ENCODE data around the gene SPATA6L.
A peak's percentile ranks its signal among the peaks of the same experiment; 100 is the strongest.

The SPATA6L gene

GRCh38 chr9:4690144-4690543 is 23.9 kb upstream of the SPATA6L start:
- Histone ChIP-seq H3K27me3 (replicated peaks; ENCODE audit: control insufficient read depth, insufficient read depth, low read length) (no peaks in the 10 kb centered on the region), H3K4me3 (replicated peaks; ENCODE audit: low read depth, low read length) (no peak overlapping the region; the same call in 1 of the 2 replicates), H3K36me3 (ENCODE audit: control insufficient read depth, insufficient read depth, low read length) (peaks cover 2% of the 10 kb centered on the region; the same call in 1 of the 2 replicates)
- no peak for TF ChIP-seq CTCF (IDR thresholded peaks at IDR 0.05; ENCODE audit: insufficient read depth, low read length, poor library complexity, severe bottlenecking)
- DNase-seq (ENCODE audit: extremely low read depth, insufficient read length) = peak; percentile 15

- Histone ChIP-seq H3K4me3 (replicated peaks; ENCODE audit: low read depth, low read length) (no peak overlapping the region; the same call in 1 of the 2 replicates), H3K27me3 (replicated peaks; ENCODE audit: control insufficient read depth, insufficient read depth, low read length) (no peaks in the 10 kb centered on the region), H3K36me3 (ENCODE audit: control insufficient read depth, insufficient read depth, low read length) (peaks cover 2% of the 10 kb centered on the region; the same call in 1 of the 2 replicates)
- peak; percentile 25 for DNase-seq (ENCODE audit: extremely low read depth, insufficient read length)
- no peak for TF ChIP-seq CTCF (IDR thresholded peaks at IDR 0.05; ENCODE audit: insufficient read depth, low read length, poor library complexity, severe bottlenecking)
Measured at GRCh38 chr9:4689687-4690104, 23.4 kb upstream of the SPATA6L start.

GRCh38 chr9:4689021-4689420 is 22.7 kb upstream of the SPATA6L start:
- no peak for TF ChIP-seq CTCF (IDR thresholded peaks at IDR 0.05; ENCODE audit: insufficient read depth, low read length, poor library complexity, severe bottlenecking)
- no peak overlapping the region for H3K4me3 ChIP-seq (replicated peaks; ENCODE audit: low read depth, low read length)
- peaks cover 2% of the 10 kb centered on the region; the same call in 1 of the 2 replicates for H3K36me3 ChIP-seq (ENCODE audit: control insufficient read depth, insufficient read depth, low read length)
- H3K27me3 ChIP-seq (replicated peaks; ENCODE audit: control insufficient read depth, insufficient read depth, low read length) = no peaks in the 10 kb centered on the region
- DNase-seq (ENCODE audit: extremely low read depth, insufficient read length) = no peak

- TF ChIP-seq CTCF (IDR thresholded peaks at IDR 0.05; ENCODE audit: insufficient read depth, low read length, poor library complexity, severe bottlenecking) = no peak
- no peak overlapping the region for H3K4me3 ChIP-seq (replicated peaks; ENCODE audit: low read depth, low read length)
- H3K36me3 ChIP-seq (ENCODE audit: control insufficient read depth, insufficient read depth, low read length) = peaks cover 2% of the 10 kb centered on the region; the same call in 1 of the 2 replicates
- no peak for DNase-seq (ENCODE audit: extremely low read depth, insufficient read length)
- no peaks in the 10 kb centered on the region for H3K27me3 ChIP-seq (replicated peaks; ENCODE audit: control insufficient read depth, insufficient read depth, low read length)
Measured at GRCh38 chr9:4686584-4686983, 20.3 kb upstream of the SPATA6L start.

GRCh38 chr9:4686112-4686511 is 19.8 kb upstream of the SPATA6L start:
- no peaks in the 10 kb centered on the region for H3K27me3 ChIP-seq (replicated peaks; ENCODE audit: control insufficient read depth, insufficient read depth, low read length)
- no peak for TF ChIP-seq CTCF (IDR thresholded peaks at IDR 0.05; ENCODE audit: insufficient read depth, low read length, poor library complexity, severe bottlenecking)
- peaks cover 2% of the 10 kb centered on the region; the same call in 1 of the 2 replicates for H3K36me3 ChIP-seq (ENCODE audit: control insufficient read depth, insufficient read depth, low read length)
- no peak for DNase-seq (ENCODE audit: extremely low read depth, insufficient read length)
- no peak overlapping the region for H3K4me3 ChIP-seq (replicated peaks; ENCODE audit: low read depth, low read length)

GRCh38 chr9:4684820-4685219 is 18.5 kb upstream of the SPATA6L start:
- TF ChIP-seq CTCF (IDR thresholded peaks at IDR 0.05; ENCODE audit: insufficient read depth, low read length, poor library complexity, severe bottlenecking) = no peak
- H3K36me3 ChIP-seq (ENCODE audit: control insufficient read depth, insufficient read depth, low read length) = peaks cover 2% of the 10 kb centered on the region; the same call in 1 of the 2 replicates
- H3K4me3 ChIP-seq (replicated peaks; ENCODE audit: low read depth, low read length) = no peak overlapping the region
- DNase-seq (ENCODE audit: extremely low read depth, insufficient read length) = no peak
- H3K27me3 ChIP-seq (replicated peaks; ENCODE audit: control insufficient read depth, insufficient read depth, low read length) = no peaks in the 10 kb centered on the region

All from GM06990 (cell line).